Epithelial cell of prostate (primary cell): ENCODE measurements around the gene INSYN1.
A peak's percentile ranks its signal among the peaks of the same experiment; 100 is the strongest.
"Not testable (repeated sequence)": the region's sequence is repeated elsewhere in the genome, so short reads cannot be mapped to it uniquely, and the experiment has no call there.

Experiments used
- DNase-seq: peaks from one replicate; pipeline ENCODE4 v3.0.0-alpha.2; 2011; ENCODE audit warnings: low read depth, low spot score
- H3K27ac ChIP-seq: fragments of 450-650 bp; 2 replicates; pipeline ENCODE4 v1.5.1; 2017; ENCODE audit warnings: mild to moderate bottlenecking

The INSYN1 gene

DNA sequence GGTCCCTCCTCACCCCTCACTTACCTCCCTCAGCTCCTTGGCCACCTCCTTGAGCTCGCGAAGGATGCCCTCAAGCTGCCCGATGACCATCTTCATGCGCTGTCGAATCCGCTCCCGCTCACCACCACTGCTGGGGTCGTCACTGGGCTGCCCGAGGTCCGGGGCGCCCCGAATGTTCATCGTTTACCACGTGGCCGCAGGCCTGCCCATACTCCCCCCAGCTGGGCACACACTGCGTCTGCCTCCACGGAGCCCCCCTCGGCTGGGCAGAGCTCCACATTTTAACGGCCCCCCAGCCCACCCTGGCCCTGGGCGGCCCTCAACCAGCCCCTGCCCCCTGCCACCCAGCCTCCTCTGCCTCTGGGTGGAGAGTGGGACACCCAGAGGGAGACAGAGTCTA is 2.2 kb downstream of the INSYN1 start:
- no peak for DNase-seq
- no peak overlapping the region for H3K27ac ChIP-seq

DNA sequence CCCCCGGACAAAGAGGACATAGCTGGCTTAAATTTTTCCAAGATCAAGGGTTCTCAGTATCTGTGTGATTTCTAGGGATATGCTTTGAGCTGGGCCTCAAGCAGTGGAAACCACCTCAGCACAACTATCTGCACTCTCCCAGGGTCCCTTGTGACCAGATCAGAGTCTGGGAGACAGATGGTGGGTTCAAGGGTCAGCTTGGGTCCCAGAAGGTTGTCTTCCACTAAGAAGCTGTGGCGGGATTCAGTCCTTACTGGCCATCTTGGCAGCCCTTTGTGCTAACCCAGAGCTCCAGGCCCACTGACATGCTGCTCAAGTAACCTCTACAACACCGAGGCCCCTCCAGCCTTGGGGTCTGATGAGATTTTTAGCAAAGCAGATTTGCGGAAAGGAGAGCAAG is 2.7 kb downstream of the INSYN1 start:
- DNase-seq = no peak

DNA sequence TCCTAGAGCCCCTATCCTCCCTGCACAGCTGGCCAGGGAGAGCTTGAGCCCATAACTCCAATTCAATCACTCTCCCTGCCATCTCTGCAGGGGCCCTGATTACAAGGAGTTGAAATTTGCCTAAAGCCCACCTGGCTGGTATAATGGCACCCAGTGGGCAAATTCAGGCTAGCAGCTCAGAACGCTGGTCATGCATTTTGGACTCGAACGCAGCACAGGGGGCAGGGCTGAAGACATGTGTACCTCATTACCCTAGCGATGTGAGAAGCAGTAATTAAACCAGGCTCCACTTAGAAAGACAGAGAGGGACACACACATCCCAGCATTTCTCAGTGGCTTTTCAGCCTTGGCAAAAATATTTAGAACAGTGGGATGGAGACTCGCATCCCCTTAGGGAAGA is 3.2 kb downstream of the INSYN1 start:
- no peak overlapping the region for H3K27ac ChIP-seq
- no peak for DNase-seq

More for the DNA sequence above, 2.7 kb downstream of the INSYN1 start:
- no peak overlapping the region for H3K27ac ChIP-seq

DNA sequence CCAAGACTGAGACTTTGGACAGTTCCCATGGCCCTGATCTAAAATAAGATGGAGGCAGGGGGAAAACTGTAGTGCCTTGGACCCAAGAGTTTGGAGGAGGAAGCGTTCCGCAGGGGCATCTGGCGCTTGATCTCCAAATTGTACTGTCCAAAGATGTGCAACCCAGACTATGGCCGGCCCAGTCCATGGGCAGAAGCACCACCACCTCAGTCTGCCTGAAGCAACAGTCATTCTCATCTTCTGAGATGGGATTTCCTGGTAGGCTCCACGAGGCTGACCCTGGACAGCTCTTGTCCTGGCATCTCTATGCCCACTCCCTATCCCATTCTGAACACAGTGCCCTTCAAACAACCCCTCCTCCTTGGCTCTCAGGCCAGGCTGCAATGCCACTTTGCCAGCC is 3.6 kb downstream of the INSYN1 start:
- no peak for DNase-seq
- H3K27ac ChIP-seq = no peak overlapping the region

DNA sequence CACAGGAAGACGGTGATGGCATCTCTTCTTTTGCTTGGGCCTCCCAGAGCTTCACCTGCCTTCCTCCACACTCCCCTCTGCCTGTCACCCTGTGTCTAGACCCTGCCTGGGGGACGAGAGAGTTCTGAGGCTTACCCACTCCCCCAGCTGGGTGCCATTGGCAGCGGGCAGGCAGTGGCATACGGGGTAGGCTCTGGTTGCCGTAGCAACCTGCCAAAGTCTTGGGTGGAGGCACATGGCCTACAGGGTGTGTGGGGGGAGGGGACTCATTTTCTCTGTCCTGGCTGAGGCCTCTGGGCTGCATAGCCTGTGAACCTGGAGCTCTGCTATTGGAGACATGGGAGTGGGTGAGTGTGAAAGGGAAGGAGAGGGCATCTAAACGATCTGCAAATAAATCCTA is 4.4 kb downstream of the INSYN1 start:
- no peak for DNase-seq
- H3K27ac ChIP-seq = no peak overlapping the region

DNA sequence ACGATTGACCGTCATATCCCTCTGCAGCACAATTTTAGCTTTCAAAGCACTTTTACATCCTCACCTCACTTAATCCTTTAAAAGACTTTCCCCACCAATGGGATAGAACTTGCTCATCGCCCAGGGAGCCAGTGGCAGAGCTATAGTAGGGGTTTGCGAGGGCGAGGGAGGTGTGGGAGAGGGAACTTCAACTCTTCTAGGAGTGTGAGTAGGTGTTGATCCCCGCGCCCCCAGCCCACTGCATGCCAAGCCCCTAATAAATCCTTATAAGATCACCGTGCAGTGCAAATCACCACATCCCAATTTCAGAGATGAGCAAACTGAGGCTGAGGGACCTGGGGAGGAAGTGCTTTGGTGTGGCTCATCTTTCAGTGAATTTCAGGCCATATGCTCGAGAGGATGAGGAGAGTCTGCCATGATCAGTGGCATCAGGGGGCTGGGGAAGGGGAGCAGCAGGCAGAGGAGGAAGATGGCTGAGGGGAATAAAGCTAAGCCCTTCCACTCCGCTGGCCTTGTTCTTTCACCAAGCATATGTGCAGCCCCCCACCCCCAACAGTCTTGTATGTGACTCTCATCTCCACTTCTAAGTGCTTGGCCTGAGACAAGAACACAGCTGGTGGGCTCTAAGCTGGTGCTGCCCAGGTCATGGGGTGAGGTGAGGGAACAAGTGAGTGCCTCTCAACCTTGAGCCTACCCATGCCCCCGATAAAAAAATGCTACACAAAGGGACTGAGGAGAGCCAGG is 5.1 kb downstream of the INSYN1 start:
- no peak for DNase-seq
- H3K27ac ChIP-seq = no peak overlapping the region

DNA sequence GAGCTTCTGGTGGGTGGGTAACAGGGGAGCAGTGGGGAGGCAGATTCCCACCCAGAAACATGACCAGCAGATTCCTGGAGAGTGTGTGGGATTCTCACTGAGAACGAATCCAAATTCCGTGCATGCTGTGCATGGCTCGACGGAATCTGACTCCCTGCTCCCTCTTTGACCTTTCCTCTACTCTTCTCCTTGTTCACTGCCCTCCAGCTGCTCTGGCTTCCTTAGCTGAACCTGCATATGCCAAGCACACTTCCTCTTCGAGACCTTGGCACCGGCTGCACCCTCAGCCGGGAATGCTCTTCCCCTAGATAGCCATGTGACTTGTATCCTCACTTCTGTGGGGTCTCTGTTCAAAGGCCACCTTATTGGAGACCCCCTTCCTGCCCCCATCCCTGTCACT is 6.3 kb downstream of the INSYN1 start:
- no peak overlapping the region for H3K27ac ChIP-seq
- no peak for DNase-seq

DNA sequence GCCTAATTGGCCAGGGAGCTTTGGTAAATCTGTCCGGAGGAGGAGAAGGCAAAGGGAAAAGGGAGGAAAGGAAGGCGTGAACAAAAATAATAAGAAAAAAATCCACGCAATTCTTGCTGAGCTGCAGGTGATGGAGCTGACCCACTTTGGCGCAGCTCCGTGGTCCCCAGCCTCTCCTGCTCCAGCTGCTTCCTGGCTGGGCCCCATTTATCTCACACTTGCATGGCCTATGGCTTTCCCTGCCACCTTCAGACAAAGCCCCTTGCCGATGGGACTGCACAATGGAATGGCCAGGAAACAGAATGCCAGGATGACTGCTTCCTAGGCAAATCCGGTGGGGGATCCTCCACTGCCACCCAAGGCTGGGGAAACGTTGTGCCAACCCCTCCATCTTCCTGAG is 6.9 kb downstream of the INSYN1 start:
- H3K27ac ChIP-seq = no peak overlapping the region

DNA sequence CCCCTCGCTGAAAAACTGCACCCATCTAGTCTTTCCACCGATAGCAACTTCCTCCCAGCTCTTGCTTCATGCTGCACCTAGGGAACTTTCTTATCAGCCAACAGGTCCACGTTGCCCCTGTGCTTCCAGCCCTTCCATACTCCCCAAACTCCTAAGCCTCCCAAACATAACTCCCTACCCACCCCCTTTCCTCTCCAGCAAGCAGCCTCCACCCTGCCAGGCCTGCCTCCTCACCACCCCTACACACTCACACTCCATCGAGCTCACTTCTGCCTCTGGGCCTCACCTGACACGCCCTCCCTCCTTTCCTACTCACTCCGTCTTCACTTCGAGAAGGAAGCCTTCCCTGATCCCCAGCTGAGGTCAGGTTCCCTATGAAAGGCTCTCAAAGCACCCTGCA is 8.1 kb downstream of the INSYN1 start:
- DNase-seq = no peak
- H3K27ac ChIP-seq = no peak overlapping the region

More for the DNA sequence above, 6.9 kb downstream of the INSYN1 start:
- DNase-seq = no peak

DNA sequence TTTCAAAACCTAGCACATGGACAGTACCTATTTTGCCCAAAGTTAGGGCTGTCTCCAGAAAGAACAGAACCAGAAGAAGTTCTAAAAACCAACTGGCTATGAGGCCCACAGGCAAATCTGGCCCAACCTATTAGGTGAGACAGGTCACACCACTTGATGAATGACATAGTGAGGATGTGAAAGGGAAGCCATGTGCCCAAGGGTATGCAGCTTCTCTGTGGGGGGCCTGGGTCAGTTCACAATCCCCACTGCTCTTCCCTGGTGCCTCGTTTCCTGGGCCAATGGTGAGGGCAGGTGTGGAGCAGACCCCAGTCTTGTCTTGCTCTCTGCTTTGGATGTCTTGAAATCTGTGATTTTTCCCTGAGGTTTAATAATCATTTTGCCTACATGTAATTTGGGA is 8.9 kb downstream of the INSYN1 start:
- H3K27ac ChIP-seq = no peak overlapping the region
- DNase-seq = no peak

DNA sequence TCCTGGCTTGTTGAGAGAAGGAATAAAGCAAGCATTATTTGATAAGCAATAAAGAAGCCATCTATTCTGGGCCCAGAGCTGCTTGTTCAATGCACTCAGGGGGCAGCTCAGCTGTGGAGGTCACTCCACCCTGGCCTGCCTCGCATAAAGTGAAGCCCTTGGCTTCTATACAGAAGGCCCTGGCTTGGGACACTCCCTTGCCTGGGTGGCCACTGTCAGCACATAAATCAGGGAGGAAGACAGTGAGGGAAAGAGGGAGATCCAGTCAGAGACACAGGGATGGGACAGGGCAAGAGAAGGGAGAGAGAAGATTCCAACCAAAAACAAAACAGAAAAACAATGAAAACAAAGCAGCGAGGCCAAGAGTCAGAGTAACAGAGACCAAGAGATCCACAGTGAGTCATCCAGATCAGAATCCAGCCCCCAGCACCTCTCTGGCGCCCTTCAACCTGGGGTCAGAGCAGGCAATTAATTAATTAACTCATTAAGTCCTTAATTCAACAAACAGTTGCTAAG is 11.8 kb downstream of the INSYN1 start:
- no peak for DNase-seq
- H3K27ac ChIP-seq = no peak overlapping the region

DNA sequence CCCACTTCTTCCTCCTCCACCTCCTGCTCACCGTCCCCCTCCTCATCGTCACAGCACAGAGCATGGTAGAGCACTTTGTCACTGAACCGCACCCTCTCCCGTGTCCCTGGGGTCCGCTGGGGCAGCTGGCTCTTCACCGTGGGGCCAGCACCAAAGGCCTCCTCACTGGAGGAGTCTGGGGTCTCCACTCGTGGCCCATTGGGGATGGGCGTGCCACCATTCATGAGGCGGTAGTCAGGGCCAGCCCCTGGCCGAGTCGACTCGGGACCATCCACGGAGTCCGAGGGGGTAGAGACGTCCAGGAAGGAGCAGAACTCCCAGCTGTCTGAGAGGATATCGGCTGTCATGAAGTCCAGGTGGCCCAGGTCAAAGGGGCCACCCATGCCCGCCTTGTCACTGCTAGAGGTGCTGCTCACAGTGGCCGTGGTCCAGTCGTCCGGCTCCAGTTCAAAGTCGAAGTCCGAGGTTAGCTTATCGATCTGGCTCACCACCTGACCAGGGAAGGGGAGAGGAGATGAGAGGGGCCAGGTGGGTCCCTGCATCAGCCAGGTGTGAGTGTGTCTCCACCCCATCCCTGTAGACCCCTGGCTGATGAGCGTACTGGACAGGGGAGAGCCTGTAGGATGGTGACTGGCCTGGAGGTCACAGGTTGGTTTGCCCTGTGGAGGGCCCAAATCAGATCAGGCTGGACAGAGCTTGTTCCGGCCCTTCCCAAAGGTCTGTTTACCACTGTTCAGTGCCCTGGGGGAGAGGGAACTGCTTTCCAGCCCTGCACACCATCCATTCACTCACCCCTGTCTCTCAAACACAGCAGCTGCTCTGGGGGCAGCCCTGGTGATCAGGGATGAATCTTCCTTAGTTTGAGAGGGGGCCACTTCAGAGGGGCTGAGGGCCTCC is 12.8 kb downstream of the INSYN1 start:
- no peak for DNase-seq
- H3K27ac ChIP-seq = no peak overlapping the region

DNA sequence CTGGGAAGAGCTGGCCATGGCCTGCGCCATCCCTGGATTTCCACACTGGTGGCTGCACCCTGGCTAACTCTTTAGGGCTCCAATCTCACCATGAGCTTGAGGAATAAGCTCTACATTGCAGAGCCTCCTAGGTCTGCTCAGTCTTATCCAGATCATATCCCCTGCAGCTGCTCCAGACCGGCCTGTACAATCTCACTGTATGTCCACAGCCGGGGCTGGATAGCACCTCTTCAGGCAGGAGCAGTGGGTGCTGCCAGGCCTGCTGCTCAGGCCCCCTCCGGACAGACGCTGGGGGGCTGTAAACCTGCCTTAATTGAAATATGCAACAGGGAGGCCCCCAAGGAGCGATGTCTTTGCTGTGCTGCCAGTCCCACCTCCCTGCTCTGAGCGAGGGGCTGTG is 15.6 kb downstream of the INSYN1 start:
- no peak for DNase-seq

DNA sequence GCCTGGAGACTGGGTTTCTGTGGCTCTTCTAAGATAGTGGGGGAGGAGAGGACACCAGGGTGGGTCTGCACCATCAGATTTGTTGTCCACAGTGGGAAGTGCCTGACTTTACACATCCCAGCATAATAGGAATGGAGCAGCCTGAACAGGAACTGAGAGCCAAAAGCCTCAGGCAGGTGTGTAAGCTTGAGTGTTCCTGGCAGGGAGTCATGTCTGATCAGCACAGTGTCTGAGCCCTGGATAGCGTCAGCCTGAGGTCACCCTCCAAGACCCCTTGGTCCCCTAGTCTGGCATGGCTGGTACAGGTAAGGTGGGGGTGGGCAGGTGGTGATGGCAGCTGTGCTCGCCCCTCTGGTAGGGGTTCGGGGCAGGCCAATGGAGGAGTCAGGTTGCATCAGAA is 20.2 kb downstream of the INSYN1 start:
- no peak overlapping the region for H3K27ac ChIP-seq

More for the DNA sequence above, 15.6 kb downstream of the INSYN1 start:
- H3K27ac ChIP-seq = no peak overlapping the region

DNA sequence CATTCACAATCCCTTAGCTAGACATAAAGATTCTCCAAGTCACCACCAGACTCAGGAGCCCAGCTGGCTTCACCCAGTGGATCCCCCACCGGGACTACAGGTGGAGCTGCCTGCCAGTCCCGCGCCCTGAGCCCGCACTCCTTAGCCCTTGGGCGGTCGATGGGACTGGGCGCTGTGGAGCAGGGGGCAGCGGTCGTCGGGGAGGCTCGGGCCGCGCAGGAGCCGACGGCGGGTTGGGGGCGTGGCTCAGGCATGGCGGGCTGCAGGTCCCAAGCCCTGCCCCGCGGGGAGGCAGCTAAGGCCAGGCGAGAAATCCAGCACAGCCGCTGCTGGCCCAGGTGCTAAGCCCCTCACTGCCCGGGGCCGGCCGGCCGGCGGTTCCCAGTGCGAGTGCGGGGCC is 21.1 kb downstream of the INSYN1 start:
- not testable (repeated sequence) for DNase-seq, H3K27ac ChIP-seq

More for the DNA sequence above, 20.2 kb downstream of the INSYN1 start:
- DNase-seq = no peak

DNA sequence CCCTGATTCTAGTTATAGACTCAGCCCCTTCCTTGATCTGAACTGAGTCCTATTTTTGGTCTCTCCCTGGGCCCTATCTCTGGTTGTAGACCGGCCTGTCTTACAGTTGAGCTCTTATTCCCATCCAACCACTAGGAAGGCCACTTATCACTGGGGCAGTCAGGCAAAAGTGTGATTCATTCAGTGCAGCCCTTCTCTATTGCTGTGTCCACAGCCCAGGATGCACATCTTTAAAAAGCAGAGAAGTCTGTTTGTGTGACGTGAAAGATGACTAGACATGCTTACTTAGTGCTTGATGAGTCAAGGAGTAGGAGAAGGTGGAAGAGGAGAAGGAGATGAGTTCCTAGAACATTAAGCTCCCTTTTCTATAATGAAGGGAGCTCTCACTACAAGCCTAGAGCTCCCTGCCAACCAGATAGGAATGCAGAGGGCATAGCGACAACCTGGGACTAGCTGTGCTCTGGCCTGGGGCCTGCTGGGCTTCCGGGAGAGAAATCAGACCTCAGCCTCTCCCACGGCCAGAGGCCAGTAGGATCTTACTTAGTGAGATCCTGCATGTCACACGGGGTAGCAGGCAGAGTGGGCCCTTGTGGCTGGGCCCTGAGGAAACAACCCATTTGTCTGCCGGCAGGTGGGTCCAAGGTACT is 25.7 kb downstream of the INSYN1 start:
- no peak overlapping the region for H3K27ac ChIP-seq
- DNase-seq = peak; percentile 37

DNA sequence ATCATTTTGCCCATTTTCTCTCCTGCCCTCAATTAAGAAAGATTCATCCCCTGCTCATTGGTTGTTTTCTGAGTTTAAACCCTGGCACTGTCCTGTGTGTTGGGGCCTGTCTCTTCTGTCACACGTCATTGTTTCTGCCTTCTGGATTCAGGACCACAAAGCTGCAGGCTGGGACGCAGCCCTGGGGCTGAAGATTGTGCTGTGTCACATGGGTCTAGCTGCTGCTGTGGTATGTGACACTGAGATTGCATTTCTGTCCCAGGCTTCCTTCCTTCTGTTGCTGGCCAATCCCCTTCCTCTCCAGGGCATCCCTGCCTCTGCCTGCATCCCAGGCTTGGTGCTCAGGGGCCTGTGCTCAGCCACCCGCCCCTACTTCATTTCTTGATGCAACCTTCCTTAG is 28.9 kb downstream of the INSYN1 start:
- H3K27ac ChIP-seq = no peak overlapping the region
- DNase-seq = no peak

DNA sequence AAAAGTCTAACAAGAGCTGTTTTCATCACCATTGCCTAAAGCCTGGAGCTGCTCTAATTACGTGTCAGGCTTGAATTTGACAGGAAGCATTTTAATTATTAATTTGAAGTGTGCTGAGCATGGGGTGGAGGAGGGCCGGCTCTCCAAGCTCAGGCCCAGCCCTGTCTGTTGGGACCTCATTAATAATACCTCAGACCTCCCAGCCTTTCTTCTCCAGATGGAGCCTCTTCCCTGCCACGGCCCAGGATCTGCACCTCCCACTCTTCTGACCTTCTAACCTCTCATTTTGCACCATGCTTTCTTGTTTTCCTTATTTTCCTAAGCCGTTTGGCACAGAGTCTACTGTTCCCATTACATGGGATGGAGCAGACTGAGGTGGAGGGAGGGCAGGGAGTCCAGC is 30.0 kb downstream of the INSYN1 start:
- no peak for DNase-seq
- no peak overlapping the region for H3K27ac ChIP-seq

DNA sequence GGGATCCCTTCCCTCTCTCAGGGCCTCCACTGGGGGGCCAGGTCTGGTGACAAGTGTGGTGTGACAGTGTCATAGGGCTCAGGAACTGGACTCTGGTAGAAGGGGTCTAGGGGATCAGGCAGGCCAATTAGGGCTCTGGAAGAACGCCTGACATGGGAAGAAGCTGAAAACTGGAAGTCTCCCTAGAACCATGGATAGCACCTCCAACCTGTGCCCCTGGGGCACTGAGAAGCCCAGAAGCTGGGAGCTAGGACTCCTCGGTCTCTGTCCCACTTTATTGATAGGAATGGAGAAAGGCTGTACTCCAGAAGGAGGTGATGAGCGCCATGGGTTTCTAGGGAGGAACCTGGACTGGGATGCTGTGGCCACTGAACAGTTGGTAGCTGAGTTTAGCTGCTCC is 30.7 kb downstream of the INSYN1 start:
- no peak for DNase-seq
- H3K27ac ChIP-seq = no peak overlapping the region

DNA sequence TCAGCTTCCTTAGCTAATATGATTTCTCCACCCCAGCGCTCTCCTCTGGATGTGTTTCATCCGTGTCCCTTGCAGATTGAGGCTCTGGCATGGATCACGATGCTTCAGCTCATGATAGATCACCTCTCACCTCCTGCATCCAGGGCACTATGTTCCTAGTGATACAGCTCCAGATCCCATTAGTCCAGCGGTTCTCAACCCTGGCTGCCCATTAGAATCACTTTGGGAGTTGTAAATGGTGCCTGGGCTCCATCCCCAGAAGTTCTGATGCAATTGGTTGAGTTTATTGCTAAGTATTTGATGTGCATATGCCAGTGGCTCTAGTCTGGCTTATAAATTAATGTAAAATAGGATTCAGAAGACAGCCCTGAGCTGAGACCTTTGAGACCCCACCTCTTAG is 34.5 kb downstream of the INSYN1 start:
- DNase-seq = no peak
- no peak overlapping the region for H3K27ac ChIP-seq

DNA sequence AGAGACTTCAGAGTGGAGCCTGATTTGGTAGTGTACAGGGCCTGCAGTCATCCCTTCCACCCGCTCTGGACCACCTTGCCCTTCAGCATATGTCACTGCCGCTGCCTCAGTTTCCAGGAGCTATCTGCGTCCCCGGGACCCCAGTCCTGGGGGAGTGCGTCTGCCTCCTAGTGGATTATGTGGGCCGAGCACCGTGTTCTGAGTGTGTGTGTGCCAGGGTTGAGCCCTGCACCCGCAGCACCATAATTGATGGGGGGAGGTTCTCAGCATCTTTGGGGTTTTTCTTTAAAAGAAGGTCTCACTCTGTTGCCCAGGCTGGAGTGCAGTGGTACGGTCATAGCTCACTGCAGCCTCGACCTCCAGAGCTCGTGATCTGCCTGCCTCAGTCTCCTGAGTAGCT is 35.3 kb downstream of the INSYN1 start:
- DNase-seq = no peak
- no peak overlapping the region for H3K27ac ChIP-seq
